AG04450 (cell line): ENCODE results near the gene UCMA. TPM values are rescaled to one million over a fixed set of nuclear protein-coding genes. Genes with fewer than 3 reads are reported as not detected.

Experiments used
- CTCF ChIA-PET: fragments of 300-600, 350-600 bp; formaldehyde crosslinking; extraction: SDS; loops from one replicate; lab custom pipeline; 2022; ENCODE audit warnings: antibody characterized with exemption, inconsistent platforms; lab: Charles Lee
- POLR2A ChIA-PET: fragments of 350-600 bp; formaldehyde crosslinking; extraction: SDS; loops from one replicate; lab custom pipeline; 2021; ENCODE audit warnings: antibody characterized with exemption, inconsistent platforms; lab: Yijun Ruan, JAX
- DNase-seq: peaks from one replicate; pipeline ENCODE4 v3.0.0-alpha.2; 2011; ENCODE audit warnings: low read depth, low spot score
- H3K27ac ChIP-seq: one replicate; pipeline ENCODE4 v1.5.1; 2012; ENCODE audit warnings: low read depth, low read length, control low read depth
- H3K27me3 ChIP-seq: one replicate; pipeline ENCODE4 v1.6.0; 2012; ENCODE audit warnings: low read length; ENCODE audit not compliant: control insufficient read depth, insufficient read depth
- H3K4me3 ChIP-seq: 2 replicates; pipeline ENCODE4 v1.5.1; 2011; ENCODE audit warnings: mild to moderate bottlenecking, low read depth, low read length, control low read depth
- H3K9me3 ChIP-seq: 2 replicates; pipeline ENCODE4 v1.5.1; 2012; ENCODE audit warnings: low read length; ENCODE audit not compliant: control insufficient read depth, insufficient read depth
- CTCF ChIP-seq: IDR thresholded peaks from 2 replicates; pipeline ENCODE4 v1.5.1; 2011; ENCODE audit warnings: low read depth, low read length, control low read depth, inconsistent platforms
- polyA plus RNA-seq: library from polyadenylated mRNA; depleted of rRNA; stranded (reverse); fragments of >200 nt; gene quantifications from 2 replicates; pipeline ENCODE4 v1.2.3, GENCODE V29; 2011

Gene UCMA
- polyA plus RNA-seq, 1 experiment: not detected

GRCh38 chr10:13262433-13262832 is 28.3 kb upstream of the UCMA start:
- TF ChIP-seq CTCF: no peak
- Histone ChIP-seq H3K27ac (no peak overlapping the region), H3K27me3 (no peaks in the 10 kb centered on the region), H3K9me3 (0 out of 2 replicates have a peak, but pooled peaks cover 3% of the 10 kb centered on the region), H3K4me3 (no peak overlapping the region)
- POLR2A ChIA-PET: no interaction called here
- no peak for DNase-seq
- CTCF ChIA-PET: no interaction called here

- POLR2A ChIA-PET: no interaction called here
- Histone ChIP-seq H3K9me3 (0 out of 2 replicates have a peak, but pooled peaks cover 3% of the 10 kb centered on the region), H3K4me3 (no peak overlapping the region), H3K27ac (no peak overlapping the region), H3K27me3 (peaks cover 3% of the 10 kb centered on the region)
- no peak for TF ChIP-seq CTCF
- CTCF ChIA-PET: no interaction called here
- no peak for DNase-seq
These were observed 23.5 kb upstream of the UCMA start for GRCh38 chr10:13257621-13258140.

GRCh38 chr10:13256627-13257026 is 22.5 kb upstream of the UCMA start:
- CTCF ChIA-PET: no interaction called here
- Histone ChIP-seq H3K4me3 (no peak overlapping the region), H3K27me3 (peaks cover 3% of the 10 kb centered on the region), H3K9me3 (0 out of 2 replicates have a peak, but pooled peaks cover 3% of the 10 kb centered on the region), H3K27ac (no peak overlapping the region)
- no peak for DNase-seq
- TF ChIP-seq CTCF: no peak
- POLR2A ChIA-PET: no interaction called here

GRCh38 chr10:13253726-13254125 is 19.6 kb upstream of the UCMA start:
- POLR2A ChIA-PET: no interaction called here
- CTCF ChIA-PET: no interaction called here
- no peak for DNase-seq
- Histone ChIP-seq H3K9me3 (no peaks in the 10 kb centered on the region), H3K27ac (no peak overlapping the region), H3K4me3 (no peak overlapping the region), H3K27me3 (peaks cover 3% of the 10 kb centered on the region)
- TF ChIP-seq CTCF: no peak

- CTCF ChIA-PET: no interaction called here
- POLR2A ChIA-PET: no interaction called here
- no peak overlapping the region for H3K27ac ChIP-seq
- H3K27me3 ChIP-seq: no peaks in the 10 kb centered on the region
- no peak for TF ChIP-seq CTCF
- no peaks in the 10 kb centered on the region for H3K9me3 ChIP-seq
- no peak overlapping the region for H3K4me3 ChIP-seq
- DNase-seq: no peak
These were observed 13.6 kb upstream of the UCMA start for GRCh38 chr10:13247784-13248183.
